Amygdala (tissue), 56 donors: ENCODE measurements around the gene MFGE8.
"Not testable (repeated sequence)": the region's sequence is repeated elsewhere in the genome, so short reads cannot be mapped to it uniquely, and the experiment has no call there.

Source experiments
- DNase-seq, 56 donors: peaks; one replicate each; lab custom pipeline; 2025; lab: John Stamatoyannopoulos, UW

MFGE8 gene, protein sequence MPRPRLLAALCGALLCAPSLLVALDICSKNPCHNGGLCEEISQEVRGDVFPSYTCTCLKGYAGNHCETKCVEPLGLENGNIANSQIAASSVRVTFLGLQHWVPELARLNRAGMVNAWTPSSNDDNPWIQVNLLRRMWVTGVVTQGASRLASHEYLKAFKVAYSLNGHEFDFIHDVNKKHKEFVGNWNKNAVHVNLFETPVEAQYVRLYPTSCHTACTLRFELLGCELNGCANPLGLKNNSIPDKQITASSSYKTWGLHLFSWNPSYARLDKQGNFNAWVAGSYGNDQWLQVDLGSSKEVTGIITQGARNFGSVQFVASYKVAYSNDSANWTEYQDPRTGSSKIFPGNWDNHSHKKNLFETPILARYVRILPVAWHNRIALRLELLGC

DNA sequence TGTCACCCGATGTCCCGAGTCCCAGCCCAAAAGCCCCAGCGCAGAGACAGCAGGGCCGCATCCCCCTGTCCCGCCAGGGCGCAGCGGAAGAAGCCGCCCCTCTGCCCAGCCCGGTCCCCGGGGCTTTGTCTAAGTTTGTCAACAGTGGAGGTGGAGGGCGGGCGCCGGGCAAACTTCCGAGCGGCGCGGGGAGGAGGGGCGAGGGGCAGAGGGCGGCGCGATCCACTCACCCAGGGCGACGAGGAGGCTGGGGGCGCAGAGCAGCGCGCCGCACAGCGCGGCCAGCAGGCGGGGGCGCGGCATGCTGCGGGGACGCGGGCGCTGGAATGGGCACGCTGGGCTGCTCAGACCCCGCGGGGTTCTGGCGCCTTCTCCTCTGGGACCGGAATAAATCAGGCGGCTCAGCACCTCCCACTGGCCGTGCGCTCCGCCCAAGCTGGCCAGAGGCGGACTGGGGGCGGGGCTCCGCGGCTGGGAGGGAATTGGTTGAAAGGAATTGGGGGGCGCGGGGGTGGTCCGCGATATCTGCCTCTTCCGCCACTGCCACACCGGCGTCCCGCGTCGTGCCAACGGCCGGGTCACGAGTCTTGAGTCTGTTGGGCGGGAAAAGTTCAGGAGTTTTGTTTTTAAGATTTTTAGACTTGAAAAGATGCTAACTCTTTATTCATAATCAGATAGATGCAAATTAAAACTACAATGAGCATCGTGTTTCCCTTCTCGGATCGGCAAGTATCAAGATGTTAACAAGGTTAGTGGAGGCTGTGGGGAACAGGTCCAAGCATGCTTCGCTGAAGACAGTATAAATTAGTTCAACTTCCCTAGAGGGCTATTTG, at the start of gene MFGE8:
Gene MFGE8, minus strand, starts transcription at position 363 of the 833 bp plus-strand sequence. Its CDS starts 60 bp downstream, at position 303.
- peak in 38 of 56 donors; percentile 12 to 77 (median 50) for DNase-seq

DNA sequence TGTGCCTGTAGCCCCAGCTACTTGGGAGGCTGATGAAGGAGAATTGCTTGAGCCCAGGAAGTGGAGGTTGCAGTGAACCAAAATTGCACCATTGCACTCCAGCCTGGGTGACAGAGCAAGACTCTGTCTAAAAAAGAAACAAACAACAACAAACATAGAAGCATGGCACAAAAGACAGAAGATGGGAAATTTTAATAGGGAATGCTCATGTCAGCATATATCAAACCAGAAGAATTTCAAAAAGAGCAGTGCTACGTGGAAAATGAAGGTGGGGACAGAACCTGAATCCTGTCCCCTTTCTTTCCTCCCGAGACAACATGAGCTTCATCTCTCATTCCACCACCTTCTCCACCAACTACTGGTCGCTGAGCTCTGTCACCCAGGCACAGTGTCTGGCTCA, 46.3 kb upstream of the MFGE8 start:
- DNase-seq = no peak

DNA sequence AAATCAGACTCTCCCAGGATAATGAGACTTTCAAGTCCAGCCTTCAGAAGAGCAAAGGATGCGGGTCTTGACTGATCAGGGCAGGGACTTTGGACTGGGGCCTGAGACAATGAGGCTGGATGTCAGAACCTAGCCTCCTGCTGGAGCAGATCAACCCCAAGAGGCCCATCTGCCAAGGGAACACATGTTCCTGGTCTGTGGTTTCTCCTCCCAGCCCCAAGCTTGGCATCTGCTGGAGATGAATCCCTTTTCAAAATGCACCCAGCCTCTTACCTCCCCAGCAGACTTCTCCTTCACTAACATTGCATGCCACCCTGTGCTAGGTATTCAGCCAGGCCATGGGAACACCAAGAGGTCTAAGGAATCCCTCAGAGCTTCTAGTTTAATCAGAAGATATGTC, 43.7 kb upstream of the MFGE8 start:
- no peak for DNase-seq

DNA sequence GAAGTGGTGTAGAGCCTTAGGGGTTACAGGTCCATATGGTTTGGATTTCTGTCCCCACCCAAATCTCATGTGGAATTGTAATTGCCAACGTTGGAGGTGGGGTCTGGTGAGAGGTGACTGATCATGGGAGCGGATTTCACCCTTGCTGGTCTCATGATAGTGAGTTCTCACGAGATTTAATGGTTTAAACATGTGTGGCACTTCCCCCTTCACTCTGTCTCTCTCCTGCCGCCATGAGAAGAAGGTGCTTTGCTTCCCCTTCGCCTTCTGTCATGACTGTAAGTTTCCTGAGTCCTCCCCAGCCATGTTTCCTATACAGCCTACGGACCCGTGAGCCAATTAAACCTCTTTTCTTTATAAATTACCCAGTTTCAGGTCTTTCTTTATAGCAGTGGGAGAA, 43.1 kb upstream of the MFGE8 start:
- no peak for DNase-seq

DNA sequence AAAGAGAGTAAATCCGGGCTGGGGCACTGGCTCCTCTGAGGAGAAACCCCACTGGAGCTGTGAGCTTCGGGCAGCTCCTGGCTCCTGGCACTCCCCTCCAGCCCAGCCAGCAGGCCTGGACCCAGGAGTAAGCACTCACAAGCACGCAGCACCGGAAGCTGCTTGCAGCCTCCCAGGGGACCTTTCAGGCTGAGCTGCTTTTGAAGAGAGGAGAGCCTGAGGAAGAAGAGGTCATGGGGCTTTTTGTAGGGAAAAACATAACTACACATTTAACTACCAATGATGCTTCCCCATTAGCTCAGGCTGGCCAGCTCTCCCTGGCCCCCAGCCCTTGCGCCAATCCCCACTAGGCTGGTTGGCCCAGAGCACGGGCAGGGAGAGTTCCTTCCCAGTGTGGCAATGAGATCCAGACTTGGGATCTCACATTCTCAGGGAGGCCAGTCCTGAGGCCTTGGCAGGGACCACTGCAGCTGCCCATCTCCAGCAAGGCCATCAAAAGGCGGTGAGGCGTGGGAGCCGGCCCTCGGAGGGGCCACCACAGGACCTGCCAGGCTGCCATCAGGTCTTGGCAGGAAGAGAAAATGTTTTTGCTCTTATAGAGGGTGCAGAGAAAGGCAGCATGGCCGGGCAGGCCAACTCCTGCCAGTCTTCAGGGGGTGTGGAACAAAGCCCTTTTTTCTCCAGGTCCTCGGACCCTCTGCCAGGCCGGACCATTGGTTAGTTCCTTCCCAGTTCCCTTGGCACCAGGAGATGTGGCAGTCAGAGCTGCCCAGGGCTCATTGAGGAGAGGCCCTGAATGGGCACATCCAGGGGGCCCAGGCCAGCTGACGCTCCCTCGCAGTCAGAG, 41.5 kb upstream of the MFGE8 start:
- DNase-seq = peak in 49 of 56 donors; percentile 20 to 96 (median 71)

DNA sequence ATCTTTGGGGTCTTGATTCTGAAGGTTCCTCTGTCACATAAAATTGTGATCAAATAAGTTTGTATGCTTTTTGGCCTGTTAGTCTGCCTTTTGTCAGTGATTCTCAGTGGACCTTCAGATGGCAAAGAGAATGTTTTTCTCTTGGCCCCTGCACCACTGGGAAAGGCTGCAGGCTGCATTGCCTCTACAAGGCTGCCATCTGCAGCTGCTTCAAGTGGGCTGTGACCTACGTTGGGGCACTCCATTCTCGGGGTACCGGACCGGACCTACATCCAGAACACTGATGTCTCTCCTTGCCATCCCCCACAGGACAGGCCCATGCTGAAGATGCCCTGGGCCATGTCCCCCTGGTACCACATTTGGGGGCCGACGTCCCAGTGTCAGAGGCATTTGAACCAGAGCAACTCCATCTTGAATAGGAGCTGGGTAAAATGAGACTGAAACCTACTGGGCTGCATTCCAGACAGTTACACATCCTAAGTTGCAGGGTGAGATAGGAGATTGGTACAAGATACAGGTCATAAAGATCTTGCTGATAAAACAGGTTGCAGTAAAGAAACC, 37.5 kb upstream of the MFGE8 start:
- DNase-seq = peak in 18 of 56 donors; percentile 2 to 56 (median 8)

DNA sequence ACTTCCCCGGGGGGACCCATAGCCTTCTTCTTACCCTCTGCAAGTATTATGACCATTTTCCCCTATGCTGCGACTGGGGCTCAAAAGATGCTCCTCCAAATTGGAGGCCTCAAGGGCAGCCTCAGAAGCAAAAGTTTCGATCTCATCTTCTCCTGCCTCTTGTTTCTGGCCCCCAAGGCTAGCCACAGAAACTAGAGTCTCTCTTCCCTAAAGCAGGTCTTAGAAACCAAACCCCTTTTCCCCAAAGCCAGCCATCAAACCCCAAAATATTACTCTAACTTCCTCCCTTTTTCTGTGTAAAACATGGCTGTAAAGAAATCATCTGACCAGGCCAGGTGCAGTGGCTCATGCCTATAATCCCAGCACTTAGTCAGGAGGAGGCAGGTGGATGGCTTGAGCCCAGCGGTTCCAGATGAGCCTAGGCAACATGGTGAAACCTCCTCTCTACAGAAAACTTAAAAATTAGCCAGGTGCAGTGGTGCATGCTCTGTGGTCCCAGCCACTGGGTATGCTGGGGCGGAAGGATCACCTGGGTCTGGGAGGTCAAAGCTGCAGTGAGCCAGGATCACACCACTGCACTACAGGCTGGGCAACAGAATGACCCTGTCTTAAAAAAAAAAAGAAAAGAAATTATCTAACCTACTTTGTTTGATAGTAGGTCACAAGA, 36.7 kb upstream of the MFGE8 start:
- no peak for DNase-seq

DNA sequence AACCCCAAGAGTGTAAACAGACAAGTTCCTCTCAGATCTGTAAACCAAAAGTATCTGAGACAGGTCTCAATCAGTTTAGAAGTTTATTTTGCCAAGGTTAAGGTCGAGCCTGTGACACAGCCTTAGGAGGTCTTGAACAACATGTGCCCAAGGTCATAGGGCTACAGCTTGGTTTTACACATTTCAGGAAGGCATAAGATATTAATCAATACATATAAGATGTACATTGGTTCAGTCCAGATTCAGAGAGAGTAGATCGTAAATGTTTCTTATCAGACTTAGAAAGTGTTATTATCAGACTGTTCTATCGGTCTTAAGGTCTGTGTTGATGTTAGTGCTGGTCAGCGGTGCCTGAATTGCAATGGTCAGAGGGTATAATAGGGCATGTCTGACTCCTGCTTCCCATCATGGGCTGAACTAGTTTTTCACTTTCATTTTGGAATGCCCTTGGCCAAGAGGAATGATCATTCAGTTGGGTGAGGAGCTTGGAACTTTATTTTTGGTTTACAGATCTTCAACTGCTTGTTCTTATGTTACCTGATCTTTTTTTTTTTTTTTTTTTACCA, 27.0 kb upstream of the MFGE8 start:
- no peak for DNase-seq

DNA sequence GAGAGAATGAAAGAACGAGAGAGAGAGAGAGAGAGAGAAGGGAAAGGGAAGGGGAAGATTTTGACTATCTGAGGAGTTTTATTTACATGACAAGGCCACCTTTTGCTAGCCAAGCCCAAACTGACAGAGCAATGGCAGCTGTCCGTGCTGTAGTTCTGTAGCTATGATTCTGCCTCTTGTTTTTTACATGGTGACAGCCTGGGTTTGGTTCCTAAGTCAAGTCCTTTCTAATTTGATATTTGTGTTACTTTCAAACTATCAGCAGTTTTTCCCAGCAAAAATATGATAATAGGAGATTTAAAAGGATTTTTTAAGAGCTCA, 26.3 kb upstream of the MFGE8 start:
- no peak for DNase-seq

DNA sequence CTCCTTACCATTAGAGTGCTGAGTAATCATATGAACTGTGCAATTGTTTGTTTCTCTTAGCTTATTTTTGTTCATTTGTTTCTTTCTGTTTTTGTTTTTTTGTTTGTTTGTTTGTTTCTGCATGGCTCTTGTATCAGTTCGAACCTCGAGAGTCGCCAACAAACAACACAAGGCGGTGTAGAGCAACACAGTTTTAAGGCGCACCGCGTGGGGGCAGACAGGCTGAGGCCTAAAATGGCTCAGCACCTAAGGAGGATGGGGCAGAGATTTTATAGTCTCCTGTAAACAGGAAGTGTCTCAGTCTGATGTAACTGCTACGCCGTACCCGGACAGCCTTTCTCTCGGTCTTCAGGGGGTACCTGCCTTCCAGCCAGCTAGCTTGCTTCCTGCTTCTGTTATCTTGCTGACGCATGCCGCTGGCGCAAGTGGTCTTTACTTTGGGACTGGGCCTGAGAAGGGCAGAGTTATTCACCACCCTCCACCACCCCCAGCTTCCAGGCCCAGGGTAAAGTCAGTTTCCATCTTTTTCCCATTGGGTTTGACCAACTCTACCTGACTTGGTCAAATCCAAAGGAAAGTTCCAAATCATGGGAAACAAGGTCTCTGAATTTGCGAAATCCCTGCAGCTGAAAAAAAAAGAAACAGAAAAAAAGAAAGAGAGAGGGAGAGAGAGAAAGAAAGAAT, 25.8 kb upstream of the MFGE8 start:
- no peak for DNase-seq

DNA sequence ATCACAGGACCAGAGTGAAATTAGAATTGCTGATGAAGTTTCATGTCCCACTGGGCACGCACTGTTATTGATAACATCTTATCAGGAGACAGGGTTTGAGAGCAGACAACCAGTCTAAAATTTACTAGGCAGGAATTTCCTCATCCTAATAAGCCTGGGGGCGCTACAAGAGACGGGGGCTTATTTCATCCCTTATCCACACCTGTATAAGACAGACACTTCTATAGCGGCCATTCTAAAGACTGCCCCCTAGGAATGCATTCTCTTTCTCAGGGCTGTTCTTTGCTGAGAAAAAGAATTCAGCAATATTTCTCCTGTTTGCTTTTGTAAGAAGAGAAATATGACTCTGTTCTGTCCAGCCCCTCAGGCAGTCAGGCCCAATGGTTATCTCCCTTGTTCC, 21.3 kb upstream of the MFGE8 start:
- not testable (repeated sequence) for DNase-seq

DNA sequence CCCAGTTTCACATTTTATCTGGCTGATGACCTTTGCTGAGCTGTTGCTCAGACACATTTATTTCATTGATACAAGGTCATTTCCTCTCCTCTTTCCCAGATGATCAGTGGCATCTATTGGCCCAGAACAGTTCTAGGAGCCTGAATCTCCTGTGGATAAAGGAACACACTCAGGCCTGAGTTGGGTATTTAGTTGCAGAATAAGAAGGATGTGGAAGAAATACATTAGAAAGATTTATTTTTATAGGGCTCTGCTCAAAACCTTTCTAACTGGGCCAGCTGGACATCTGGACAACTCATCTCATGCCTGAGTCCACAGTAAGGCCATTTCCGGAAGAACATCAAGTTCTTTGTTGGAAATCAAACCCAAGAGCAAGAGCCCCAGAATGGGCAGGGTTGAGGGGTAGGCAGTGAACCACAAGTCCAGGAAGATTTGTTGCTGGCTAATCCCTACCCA, 19.7 kb upstream of the MFGE8 start:
- no peak for DNase-seq

DNA sequence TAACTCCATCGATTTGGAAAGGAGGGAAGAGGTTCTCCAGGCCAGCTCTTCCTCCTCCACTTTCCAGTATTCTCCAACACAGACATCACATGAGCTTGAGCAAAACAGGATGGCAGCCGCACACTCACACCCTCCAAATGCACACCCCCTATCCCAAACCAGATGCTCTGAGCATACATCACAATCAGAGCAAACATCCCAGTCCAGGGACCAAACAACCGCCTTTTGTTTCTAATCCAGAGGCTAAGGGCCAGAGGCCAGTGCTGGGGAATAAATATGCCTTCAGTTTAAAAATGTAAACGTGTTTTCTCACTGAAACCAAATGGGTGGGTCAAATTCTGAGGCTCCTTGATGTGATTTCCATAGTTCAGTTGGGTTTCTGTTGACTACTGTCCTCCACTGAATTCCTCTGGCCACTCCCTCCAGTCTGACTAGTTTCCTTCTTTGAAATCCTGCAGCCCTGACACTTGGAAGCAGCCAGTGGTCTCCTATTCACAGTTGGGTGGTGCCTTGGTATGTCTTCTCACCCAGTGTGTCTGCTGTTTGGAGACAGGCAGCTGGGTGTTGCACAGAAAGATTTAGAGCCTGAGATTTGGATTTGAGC, 19.2 kb upstream of the MFGE8 start:
- peak in 38 of 56 donors; percentile 7 to 85 (median 50) for DNase-seq

DNA sequence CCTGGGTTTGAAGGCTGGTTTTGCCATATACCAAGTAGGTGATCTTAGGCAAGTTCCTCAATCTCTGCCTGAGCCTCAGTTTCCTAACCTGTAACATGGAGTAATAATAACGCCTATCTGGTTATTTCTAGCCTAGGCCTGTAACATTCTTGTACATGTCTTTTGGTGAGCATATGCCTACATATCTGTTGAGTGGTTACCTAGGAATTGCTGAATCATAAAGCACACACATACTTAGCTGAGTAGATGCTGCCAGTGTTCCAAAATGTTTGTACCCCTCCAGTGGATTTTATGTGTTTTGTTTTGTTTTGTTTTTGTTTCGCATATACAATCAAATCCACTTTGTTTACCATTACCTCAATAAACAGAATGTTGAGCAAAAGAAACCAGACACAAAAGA, 17.4 kb upstream of the MFGE8 start:
- DNase-seq = no peak

DNA sequence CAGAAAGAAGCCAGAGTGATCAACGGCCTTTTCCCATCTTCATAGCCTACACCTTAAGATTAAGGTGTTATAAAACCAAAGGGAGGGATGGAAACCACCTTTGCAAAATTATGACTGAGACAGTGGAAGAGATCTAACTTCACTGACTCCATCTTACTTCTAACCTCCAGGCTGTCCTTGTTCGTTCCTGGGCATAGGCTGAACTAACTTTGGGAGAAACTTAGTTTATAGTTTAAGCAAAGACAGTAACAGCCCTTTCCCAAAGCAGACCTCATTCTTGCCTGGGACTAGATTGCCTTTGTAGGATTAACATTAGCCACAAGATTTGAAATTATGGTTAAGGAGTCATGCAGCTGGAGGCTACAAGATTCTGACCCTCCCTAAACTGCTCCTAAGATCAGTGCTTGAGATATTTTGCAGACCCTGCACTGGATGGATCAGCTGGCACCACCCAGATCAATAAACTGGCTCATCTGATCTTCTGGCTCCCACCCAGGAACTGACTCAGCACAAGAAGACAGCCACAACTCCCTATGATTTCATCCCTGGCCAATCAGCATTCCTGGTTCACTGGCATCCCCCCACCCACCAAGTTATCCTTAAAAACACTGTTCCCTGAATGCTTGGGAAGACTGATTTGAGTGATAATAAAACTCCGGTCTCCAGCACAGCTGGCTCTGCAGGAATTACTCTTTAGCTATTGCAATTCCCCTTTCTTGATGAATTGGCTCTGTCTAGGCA, 16.3 kb upstream of the MFGE8 start:
- not testable (repeated sequence) for DNase-seq

DNA sequence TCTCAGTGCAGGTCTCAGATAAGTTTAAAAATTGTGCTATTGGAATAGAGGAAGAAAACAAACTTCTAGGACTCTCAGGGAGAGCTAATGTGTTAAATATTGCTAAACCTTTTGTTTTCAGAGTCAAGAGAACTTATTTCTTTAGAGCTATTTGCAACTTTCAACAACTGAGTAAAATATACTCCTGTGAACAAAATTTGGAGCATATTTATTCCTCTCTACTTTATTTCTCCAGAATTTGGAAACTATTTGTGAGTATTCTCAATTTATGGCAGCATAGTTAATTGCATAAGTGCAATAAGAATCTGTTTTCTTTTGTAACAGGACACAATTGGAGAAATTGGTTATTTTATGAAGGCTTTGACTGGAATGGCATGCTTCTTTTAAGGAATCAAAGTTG, 15.0 kb upstream of the MFGE8 start:
- DNase-seq = not testable (repeated sequence)

DNA sequence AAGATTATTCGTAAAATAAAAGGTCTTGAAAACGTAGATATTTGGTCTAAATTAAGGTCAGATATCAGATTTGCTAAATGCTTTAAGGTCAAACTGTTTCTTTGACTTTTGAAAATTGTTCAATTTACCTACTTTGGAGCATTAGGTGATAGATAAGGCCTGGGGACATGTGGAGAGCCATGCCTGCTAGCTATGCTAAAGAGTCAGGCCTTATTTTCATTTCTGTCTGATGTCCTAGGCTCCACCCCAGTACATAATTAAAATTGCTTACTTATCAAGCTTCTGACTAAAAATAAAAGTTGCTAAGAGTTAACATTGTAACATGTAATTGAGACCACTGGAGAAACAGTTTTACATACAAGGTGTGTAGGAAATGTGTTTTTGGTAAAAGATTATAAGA, 12.5 kb upstream of the MFGE8 start:
- not testable (repeated sequence) for DNase-seq
